ENCODE results near the gene TP53INP2. TPM values are rescaled to one million over a fixed set of nuclear protein-coding genes. Genes with fewer than 3 reads are reported as not detected.

The TP53INP2 gene
- total and polyA plus RNA-seq, 2 donors (not counting 1 experiment from before 2014, with no cell fraction given), result 7.7 to 14.7 TPM

- peak overlapping the region; percentile 83 for H2AFZ ChIP-seq (ENCODE audit: insufficient read depth, low read depth, low read length, poor library complexity, severe bottlenecking)
- H3K27me3 ChIP-seq (replicated peaks in 1 of 4; ENCODE audit: control extremely low read depth in 1 of 4, control insufficient read depth in 3 of 4, insufficient read depth in 4 of 4, low read length in 3 of 4), result no peaks in the 10 kb centered on the region
- H3K36me3 ChIP-seq (replicated peaks in 1 of 2; ENCODE audit: control extremely low read depth in 1 of 2, control insufficient read depth in 1 of 2, extremely low read depth in 1 of 2, insufficient read depth in 2 of 2, low read length in 1 of 2), result peaks cover 0 to 2% of the 10 kb centered on the region in 2 experiments
- peak; percentile 67 for ATAC-seq (ENCODE audit: low read depth)
- Mint-ChIP-seq H3K9me3 (ENCODE audit: insufficient read depth) (no peaks in the 10 kb centered on the region), H3K4me3 (peak overlapping the region; percentile 93), H3K27me3 (no peaks in the 10 kb centered on the region), H3K4me1 (peaks cover 25% of the 10 kb centered on the region), H3K27ac (peak overlapping the region; percentile 93)
- DNase-seq, result peak; percentile 94
- H3K4me3 ChIP-seq (ENCODE audit: control extremely low read depth in 1 of 5, extremely low read depth in 1 of 5, insufficient read depth in 1 of 5, low read depth in 2 of 5, low read length in 4 of 5), result peak overlapping the region; percentile 9 to 88 (median 82)
- H3K79me2 ChIP-seq (ENCODE audit: control insufficient read depth, insufficient read depth, low read length), result no peaks in the 10 kb centered on the region
- intact Hi-C loops (cut with micrococcal nuclease), result loop anchor here (1.0 to 10.0 kb wide), 9 partner anchors 32 to 714 kb away; partner anchors contain the start of genes AHCY, DYNLRB1, EDEM2 and GSS
- H3K9ac ChIP-seq (ENCODE audit: low read length), result peak overlapping the region; percentile 75
- peak overlapping the region; percentile 87 to 91 for H3K27ac ChIP-seq (ENCODE audit: low read length in 2 of 2)
- ChIA-PET POLR2A (interaction anchor here (0.6 to 1.2 kb wide), 3 partner anchors 30 to 1890 kb away, joined by 3 to 4 read pairs (median 3); partner anchors contain the start of genes DYNLRB1 and MAPRE1), CTCF (interaction anchor here (0.8 to 4.5 kb wide), 14 partner anchors 11 to 395 kb away, joined by 3 to 69 read pairs (median 4); partner anchors contain the start of genes DYNLRB1, ITCH, MAP1LC3A and PIGU)
- peaks cover 15 to 22% of the 10 kb centered on the region in 2 donors for H3K4me1 ChIP-seq (ENCODE audit: control insufficient read depth in 2 of 2, insufficient read depth in 2 of 2, low read length in 2 of 2)
- peaks cover 7% of the 10 kb centered on the region for H4K20me1 ChIP-seq (ENCODE audit: control insufficient read depth, insufficient read depth, low read length, poor library complexity, severe bottlenecking)
- under 1% methylated on average over 51 of the region's 64 CpGs for WGBS (ENCODE audit: insufficient coverage)
- TF ChIP-seq EZH2 (IDR thresholded peaks at IDR 0.05; ENCODE audit: borderline replicate concordance, insufficient read depth, low read depth, low read length, poor library complexity, severe bottlenecking) (no peak), CTCF (IDR thresholded peaks at IDR 0.05) (no peak)
- peak overlapping the region; percentile 88 for H3K4me2 ChIP-seq (replicated peaks; ENCODE audit: low read depth, low read length, poor library complexity, severe bottlenecking)
- H3K9me3 ChIP-seq (ENCODE audit: control extremely low read depth in 1 of 3, control insufficient read depth in 2 of 3, insufficient read depth in 1 of 3, low read length in 2 of 3), result no peaks in the 10 kb centered on the region
These were observed 5.1 kb downstream of the TP53INP2 start for GRCh38 chr20:34709044-34709830.
